ENCODE results near the gene RAB3GAP2.
"Not testable (repeated sequence)": the region's sequence is repeated elsewhere in the genome, so short reads cannot be mapped to it uniquely, and the experiment has no call there.

The RAB3GAP2 gene

GRCh38 chr1:220251272-220251671 lies 21.0 kb downstream of the RAB3GAP2 start:
- H3K4me3 ChIP-seq (ENCODE audit: low read length) = no peak overlapping the region
- DNase-seq (ENCODE audit: low read depth) = no peak
- no peak for TF ChIP-seq CTCF (conservative IDR thresholded peaks at IDR 0.05; ENCODE audit: low read depth, low read length)

- H3K4me3 ChIP-seq (ENCODE audit: low read length) = no peak overlapping the region
- no peak for DNase-seq (ENCODE audit: low read depth)
- no peak for TF ChIP-seq CTCF (conservative IDR thresholded peaks at IDR 0.05; ENCODE audit: low read depth, low read length)
Observed at GRCh38 chr1:220250681-220251080, 21.6 kb downstream of the RAB3GAP2 start.

GRCh38 chr1:220249522-220249921 lies 22.7 kb downstream of the RAB3GAP2 start:
- no peak overlapping the region for H3K4me3 ChIP-seq (ENCODE audit: low read length)
- DNase-seq (ENCODE audit: low read depth) = no peak
- no peak for TF ChIP-seq CTCF (conservative IDR thresholded peaks at IDR 0.05; ENCODE audit: low read depth, low read length)

- H3K4me3 ChIP-seq (ENCODE audit: low read length); DNase-seq (ENCODE audit: low read depth): not testable (repeated sequence)
Observed at GRCh38 chr1:220248715-220249265, 23.5 kb downstream of the RAB3GAP2 start.

- not testable (repeated sequence) for DNase-seq (ENCODE audit: low read depth); H3K4me3 ChIP-seq (ENCODE audit: low read length)
Observed at GRCh38 chr1:220245900-220246299, 26.4 kb downstream of the RAB3GAP2 start.

GRCh38 chr1:220243947-220244346 lies 28.3 kb downstream of the RAB3GAP2 start:
- no peak for TF ChIP-seq CTCF (conservative IDR thresholded peaks at IDR 0.05; ENCODE audit: low read depth, low read length)
- no peak overlapping the region for H3K4me3 ChIP-seq (ENCODE audit: low read length)
- DNase-seq (ENCODE audit: low read depth) = no peak

GRCh38 chr1:220241072-220241663 lies 31.1 kb downstream of the RAB3GAP2 start:
- H3K4me3 ChIP-seq (ENCODE audit: low read length) = no peak overlapping the region
- no peak for TF ChIP-seq CTCF (conservative IDR thresholded peaks at IDR 0.05; ENCODE audit: low read depth, low read length)
- no peak for DNase-seq (ENCODE audit: low read depth)

GRCh38 chr1:220239966-220240365 lies 32.3 kb downstream of the RAB3GAP2 start:
- H3K4me3 ChIP-seq (ENCODE audit: low read length) = no peak overlapping the region
- no peak for DNase-seq (ENCODE audit: low read depth)
- TF ChIP-seq CTCF (conservative IDR thresholded peaks at IDR 0.05; ENCODE audit: low read depth, low read length) = no peak
